ENCODE results near the gene UBE2Q1. TPM values are rescaled to one million over a fixed set of nuclear protein-coding genes. Genes with fewer than 3 reads are reported as not detected.

Gene UBE2Q1
- total RNA-seq (2014; rRNA removed; shearing (Covaris generic)): 53.4 and 64.8 TPM in 2 replicates

DNA sequence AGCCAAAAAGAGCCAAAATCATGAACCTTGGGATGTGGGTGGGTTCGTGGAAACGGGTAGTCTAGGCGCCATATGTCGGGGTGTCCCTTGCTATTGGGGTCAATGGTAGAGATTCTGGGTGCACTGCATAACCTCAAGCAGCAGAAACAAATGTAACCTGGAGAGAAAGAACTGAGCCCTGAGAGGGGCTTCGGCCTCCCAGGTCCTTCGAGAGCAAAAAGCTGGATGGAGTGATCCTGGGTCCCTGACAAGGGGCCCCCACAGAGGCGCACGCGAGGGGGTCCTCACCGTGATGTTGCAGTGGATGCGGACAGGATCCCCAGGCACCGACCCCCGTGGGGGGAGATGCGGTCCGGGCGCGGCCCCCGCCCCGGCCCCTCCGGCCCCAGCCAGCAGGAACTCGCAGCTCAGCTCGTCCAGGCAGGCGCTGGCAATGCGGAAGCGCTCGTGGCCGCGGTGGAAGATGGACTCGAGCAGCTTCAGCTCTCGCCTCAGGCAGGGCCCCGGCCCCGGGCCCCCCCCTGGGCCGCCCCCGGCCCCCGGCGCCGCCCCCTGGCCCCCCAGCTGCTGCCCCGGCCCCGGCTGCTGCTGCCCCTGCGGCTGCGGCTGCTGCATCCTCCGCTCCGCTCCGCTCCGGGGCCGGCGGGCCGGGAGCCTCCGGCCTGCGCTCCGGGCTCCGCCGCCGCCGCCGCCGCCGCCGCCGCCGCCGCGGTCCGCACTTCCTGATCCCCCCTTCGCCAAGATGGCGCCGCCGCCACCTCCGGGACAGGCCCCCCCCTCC, at the start of gene UBE2Q1:
Gene UBE2Q1 (minus strand): TSS at position 724 of the 781 bp plus-strand sequence. CDS start 109 bp downstream, at position 615.
- no peaks in the 10 kb centered on the region for H3K27me3 ChIP-seq (ENCODE audit: control insufficient read depth, insufficient read depth, low read length)
- no peak for DNase-seq
- peaks cover 28% of the 10 kb centered on the region for H3K36me3 ChIP-seq (replicated peaks; ENCODE audit: control insufficient read depth, insufficient read depth, low read length)
- H3K4me3 ChIP-seq (ENCODE audit: insufficient read depth, low read depth, low read length): peak within 1 kb of the TSS; percentile 88

DNA sequence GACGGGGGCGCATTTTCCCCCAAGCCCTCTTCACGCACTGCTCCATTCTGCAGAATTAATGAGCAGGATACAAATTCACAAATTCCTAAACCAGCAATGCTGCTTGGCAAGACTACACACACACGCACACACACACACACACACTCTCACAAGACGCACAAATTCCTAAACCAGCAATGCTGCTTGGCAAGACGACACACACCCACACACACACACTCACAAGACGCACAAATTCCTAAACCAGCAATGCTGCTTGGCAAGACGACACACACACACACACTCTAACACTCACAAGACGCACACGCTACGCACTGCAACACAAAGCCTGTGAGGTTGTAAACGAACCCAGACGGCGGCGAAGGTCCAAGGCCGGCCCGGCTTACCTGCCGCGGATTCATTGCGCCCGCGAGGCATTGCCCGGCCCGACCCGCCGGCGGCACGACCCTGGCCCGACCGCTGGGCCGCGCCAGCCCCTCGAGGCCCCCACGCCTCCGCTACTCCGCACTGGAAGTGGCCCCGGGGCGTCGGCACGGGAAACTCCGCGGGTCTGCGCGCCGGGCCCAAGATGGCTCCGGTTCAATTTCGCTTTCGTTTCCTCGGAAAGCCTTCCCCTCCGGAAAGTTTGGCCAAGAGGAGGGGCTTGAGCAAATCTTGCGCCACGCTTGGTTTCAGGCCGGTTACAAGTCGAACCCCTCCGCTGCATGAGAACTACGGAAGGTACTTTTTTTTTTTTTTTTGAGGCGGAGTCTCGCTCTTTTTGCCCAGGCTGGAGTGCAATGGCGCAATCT, 49.3 kb upstream of the UBE2Q1 start, which contains the start of gene ADAR:
Gene ADAR (minus strand): TSS at position 578 of the 788 bp plus-strand sequence. CDS start 180 bp downstream, at position 398.
- Histone ChIP-seq H3K36me3 (replicated peaks; ENCODE audit: control insufficient read depth, insufficient read depth, low read length) (peaks cover 2% of the 10 kb centered on the region), H3K4me3 (ENCODE audit: insufficient read depth, low read depth, low read length) (peak within 1 kb of the TSS; percentile 60), H3K27me3 (ENCODE audit: control insufficient read depth, insufficient read depth, low read length) (no peaks in the 10 kb centered on the region)
- DNase-seq: peak; percentile 82

DNA sequence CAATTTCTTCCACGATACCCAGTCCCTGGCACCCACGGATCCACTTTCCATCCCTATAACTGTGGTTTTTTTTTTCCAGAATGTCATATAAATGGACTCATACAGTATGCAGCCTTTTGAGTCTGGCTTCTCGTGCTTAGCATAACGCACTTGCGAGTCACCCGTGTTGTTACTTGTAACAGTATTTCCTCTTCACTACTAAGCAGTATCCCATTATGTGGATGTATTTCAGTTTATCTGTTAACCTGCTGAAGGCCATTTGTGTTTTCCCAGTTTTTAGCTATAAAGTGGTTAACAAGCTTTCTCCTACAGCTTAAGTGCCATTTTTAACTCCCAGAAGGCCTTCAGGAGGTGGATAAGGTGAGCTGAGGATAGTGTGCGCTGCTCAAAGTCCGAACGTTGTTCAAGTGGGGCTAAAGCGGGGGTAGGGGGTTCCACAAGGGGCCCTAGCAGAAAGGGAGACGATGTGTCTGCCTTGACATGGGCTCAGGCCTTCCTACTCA, 48.7 kb upstream of the UBE2Q1 start:
- DNase-seq: peak; percentile 41
- Histone ChIP-seq H3K4me3 (ENCODE audit: insufficient read depth, low read depth, low read length) (peak overlapping the region; percentile 60), H3K27me3 (ENCODE audit: control insufficient read depth, insufficient read depth, low read length) (no peaks in the 10 kb centered on the region), H3K36me3 (replicated peaks; ENCODE audit: control insufficient read depth, insufficient read depth, low read length) (peaks cover 5% of the 10 kb centered on the region)

DNA sequence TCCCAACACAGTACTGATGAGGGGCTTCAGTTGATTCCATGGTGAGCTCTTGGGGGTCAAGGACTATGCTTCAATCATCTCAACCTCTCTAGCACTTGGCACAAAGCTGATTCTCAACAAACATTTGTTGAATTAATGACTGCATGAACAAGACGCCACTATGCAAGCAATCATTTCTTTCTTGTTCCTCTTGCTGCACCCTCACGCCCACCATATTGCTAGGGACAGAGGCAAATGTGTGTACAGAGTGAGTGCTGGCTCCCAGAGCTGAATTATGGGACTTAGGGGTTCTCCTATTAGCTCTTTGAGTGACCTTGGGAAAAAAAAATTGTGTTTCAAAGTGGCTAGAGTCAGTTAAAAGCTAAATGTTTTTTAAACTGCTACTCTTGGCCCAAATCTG, 47.1 kb upstream of the UBE2Q1 start:
- DNase-seq: no peak
- Histone ChIP-seq H3K36me3 (replicated peaks; ENCODE audit: control insufficient read depth, insufficient read depth, low read length) (peaks cover 17% of the 10 kb centered on the region), H3K27me3 (ENCODE audit: control insufficient read depth, insufficient read depth, low read length) (no peaks in the 10 kb centered on the region), H3K4me3 (ENCODE audit: insufficient read depth, low read depth, low read length) (no peak overlapping the region)

DNA sequence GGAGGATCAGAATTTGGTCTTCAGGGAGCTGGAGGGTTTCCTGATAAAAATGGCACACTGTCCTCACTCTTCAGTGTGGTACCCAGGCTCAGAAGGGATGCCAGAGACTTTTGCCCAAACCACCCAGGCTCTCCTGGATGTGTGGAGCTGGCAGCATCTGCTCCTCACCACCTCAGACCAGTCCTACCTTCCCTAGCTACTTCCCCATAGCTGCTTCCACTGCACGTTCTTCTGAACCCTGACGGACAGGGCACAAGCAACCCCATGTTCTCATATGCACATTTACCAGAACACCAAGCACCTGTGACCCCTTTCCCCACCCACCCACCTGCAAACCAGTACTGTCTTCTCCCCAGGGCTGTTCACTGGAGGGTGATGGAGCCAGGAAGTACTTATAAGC, 44.9 kb upstream of the UBE2Q1 start:
- no peaks in the 10 kb centered on the region for H3K27me3 ChIP-seq (ENCODE audit: control insufficient read depth, insufficient read depth, low read length)
- H3K36me3 ChIP-seq (replicated peaks; ENCODE audit: control insufficient read depth, insufficient read depth, low read length): peaks cover 25% of the 10 kb centered on the region
- DNase-seq: no peak
- no peak overlapping the region for H3K4me3 ChIP-seq (ENCODE audit: insufficient read depth, low read depth, low read length)

DNA sequence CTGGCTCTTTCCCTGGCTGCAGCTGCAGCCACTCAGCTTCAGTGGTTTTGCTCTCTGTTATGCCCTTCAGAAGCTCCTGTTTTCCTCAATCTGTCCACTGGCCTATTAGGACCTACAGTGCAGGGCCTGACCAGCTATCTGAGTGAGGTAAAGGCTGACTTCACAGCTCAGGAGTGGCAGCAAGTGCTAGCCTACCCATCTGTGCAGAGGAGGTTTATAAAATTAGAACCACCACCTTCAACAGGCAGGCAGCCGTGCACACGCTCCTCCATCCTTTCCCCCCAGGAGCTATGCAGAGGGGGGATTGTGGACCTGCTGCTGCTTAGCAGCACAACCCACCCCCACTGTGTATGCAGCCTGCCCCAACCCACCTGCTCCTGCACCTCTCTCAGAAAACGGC, 41.2 kb upstream of the UBE2Q1 start:
- peaks cover 55% of the 10 kb centered on the region for H3K36me3 ChIP-seq (replicated peaks; ENCODE audit: control insufficient read depth, insufficient read depth, low read length)
- no peak for DNase-seq

DNA sequence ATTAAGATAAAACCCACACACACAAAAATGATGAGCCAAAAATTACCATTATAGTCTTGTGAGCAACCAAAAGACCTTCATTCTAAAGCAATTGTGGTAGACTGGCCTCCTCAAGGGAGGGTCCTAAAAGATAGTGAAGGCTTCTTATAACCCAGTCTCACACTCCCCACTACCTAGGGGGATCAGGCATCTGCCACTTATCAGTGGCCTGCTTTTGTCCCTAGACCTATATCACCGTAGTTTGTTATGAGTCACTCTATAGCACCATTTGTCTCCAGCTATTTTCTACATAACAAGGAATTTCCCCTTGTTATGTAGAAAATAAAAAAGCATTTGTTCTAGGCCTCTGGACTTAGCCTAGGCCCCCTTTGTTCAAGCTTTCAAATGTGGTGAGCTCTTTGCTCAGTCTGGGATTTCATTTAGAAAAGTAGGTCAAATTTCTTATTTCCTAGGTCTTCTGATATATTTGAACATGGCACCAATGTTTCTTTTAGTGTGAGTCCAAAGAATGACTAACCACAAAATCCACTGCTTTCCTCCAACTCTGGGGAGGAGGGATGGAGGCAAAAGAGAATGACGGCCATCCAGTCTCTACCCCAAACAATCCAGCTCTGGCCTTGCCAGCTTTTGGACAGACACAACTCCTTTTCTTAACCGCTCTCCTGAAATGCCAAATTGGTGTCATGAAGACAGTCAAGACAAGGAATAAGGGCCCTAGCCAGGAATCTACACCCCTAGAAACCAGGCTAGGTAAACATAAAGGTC, 40.6 kb upstream of the UBE2Q1 start:
- H3K4me3 ChIP-seq (ENCODE audit: insufficient read depth, low read depth, low read length): no peak overlapping the region
- DNase-seq: no peak
- peaks cover 57% of the 10 kb centered on the region for H3K36me3 ChIP-seq (replicated peaks; ENCODE audit: control insufficient read depth, insufficient read depth, low read length)
- H3K27me3 ChIP-seq (ENCODE audit: control insufficient read depth, insufficient read depth, low read length): no peaks in the 10 kb centered on the region

More for the DNA sequence above, 41.2 kb upstream of the UBE2Q1 start:
- no peak overlapping the region for H3K4me3 ChIP-seq (ENCODE audit: insufficient read depth, low read depth, low read length)
- no peaks in the 10 kb centered on the region for H3K27me3 ChIP-seq (ENCODE audit: control insufficient read depth, insufficient read depth, low read length)

DNA sequence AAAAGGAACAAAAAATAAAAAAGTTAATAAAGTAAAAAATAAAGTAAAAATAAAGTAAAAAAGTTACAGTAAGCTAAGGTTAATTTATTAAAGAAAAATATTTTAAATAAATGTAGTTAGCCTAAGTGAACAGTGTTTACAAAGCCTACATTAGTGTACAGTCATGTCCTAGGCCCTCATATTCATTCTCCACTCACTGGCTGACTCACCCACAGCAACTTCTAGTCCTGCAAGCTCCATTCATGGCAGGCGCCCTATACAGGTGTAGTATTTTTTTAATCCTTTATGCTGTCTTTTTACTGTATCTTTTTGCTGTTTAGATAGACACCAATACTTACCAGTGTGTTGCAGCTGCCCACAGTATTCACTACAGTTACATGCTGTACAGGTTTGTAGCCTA, 37.2 kb upstream of the UBE2Q1 start:
- no peak for DNase-seq
- Histone ChIP-seq H3K4me3 (ENCODE audit: insufficient read depth, low read depth, low read length) (no peak overlapping the region), H3K36me3 (replicated peaks; ENCODE audit: control insufficient read depth, insufficient read depth, low read length) (peaks cover 53% of the 10 kb centered on the region), H3K27me3 (ENCODE audit: control insufficient read depth, insufficient read depth, low read length) (no peaks in the 10 kb centered on the region)

DNA sequence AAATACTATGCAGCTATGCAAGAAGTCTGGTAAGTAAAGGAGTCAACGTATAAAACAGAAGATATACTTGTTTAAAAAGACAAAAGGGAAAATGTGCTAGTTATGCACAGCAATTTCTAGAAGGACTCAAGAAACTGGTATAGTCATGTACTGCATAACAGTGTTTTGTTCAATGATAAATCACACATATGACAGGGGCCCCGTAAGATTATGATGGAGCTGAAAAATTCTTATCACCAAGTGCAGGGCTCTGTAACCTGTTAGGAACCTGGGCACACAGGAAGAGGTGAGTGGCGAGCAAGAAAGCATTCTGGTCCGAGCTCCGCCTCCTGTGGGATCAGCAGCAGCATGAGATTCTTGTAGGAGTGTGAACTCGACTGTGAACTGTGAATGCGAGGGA, 36.3 kb upstream of the UBE2Q1 start:
- Histone ChIP-seq H3K36me3 (replicated peaks; ENCODE audit: control insufficient read depth, insufficient read depth, low read length) (peaks cover 56% of the 10 kb centered on the region), H3K4me3 (ENCODE audit: insufficient read depth, low read depth, low read length) (no peak overlapping the region), H3K27me3 (ENCODE audit: control insufficient read depth, insufficient read depth, low read length) (no peaks in the 10 kb centered on the region)
- no peak for DNase-seq

DNA sequence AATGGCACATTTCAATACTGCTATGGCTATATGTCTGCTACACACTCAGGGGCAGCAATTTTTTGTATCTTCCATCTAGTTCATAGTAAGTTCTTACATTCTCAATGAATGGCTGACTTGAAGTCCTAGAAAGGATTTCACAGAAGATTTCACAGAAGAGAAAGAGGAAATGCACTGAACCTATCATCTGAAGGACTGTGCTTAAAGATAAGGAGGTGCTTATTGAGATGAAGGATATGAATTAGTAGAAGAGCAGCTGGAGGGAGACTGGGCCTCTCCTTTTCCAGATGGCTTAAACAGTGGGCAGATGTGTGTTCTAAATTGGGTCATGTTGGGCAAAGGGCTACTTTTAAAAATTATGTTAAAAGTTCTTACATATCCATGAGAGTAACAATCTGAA, 34.9 kb upstream of the UBE2Q1 start:
- H3K36me3 ChIP-seq (replicated peaks; ENCODE audit: control insufficient read depth, insufficient read depth, low read length): peaks cover 64% of the 10 kb centered on the region
- no peak overlapping the region for H3K4me3 ChIP-seq (ENCODE audit: insufficient read depth, low read depth, low read length)
- no peak for DNase-seq
- H3K27me3 ChIP-seq (ENCODE audit: control insufficient read depth, insufficient read depth, low read length): no peaks in the 10 kb centered on the region

DNA sequence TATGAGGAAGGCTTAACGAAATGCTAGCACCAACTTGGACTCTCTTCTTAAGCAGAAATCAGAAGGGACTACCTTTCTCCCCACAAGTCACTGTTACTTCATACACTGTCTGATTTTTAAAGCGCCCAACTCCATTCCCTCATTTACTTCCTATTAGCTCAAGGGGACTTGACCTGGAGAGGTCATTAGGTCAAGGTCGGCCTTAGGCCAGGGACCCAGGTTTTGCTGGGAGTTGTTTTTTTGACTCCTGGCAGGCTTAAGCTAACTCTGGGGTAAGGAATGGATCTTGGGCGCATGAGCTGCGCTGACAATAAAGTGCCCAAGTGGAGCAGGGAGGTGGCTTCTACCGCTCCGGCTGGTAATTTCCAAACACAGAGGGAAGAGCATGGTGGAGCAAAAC, 32.7 kb upstream of the UBE2Q1 start:
- Histone ChIP-seq H3K36me3 (replicated peaks; ENCODE audit: control insufficient read depth, insufficient read depth, low read length) (peaks cover 62% of the 10 kb centered on the region), H3K4me3 (ENCODE audit: insufficient read depth, low read depth, low read length) (no peak overlapping the region), H3K27me3 (ENCODE audit: control insufficient read depth, insufficient read depth, low read length) (no peaks in the 10 kb centered on the region)
- DNase-seq: no peak

DNA sequence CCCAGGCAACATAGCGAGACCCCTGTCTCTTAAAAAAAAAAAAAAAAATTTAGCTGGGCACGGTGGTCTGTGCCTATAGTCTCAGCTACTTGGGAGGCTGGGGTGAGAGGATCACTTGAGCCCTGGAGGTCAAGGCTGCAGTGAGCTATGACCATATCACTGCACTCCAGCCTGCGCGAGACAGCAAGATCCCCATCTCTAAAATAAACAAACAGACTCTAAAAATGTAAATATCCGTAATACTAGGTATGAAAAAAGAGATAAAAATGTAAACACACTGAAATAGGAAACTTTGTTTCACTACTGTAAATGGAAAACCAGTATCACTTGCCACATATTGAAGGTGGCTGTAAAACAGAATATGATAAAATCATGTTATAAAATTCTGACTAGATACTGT, 32.3 kb upstream of the UBE2Q1 start:
- Histone ChIP-seq H3K4me3 (ENCODE audit: insufficient read depth, low read depth, low read length) (no peak overlapping the region), H3K27me3 (ENCODE audit: control insufficient read depth, insufficient read depth, low read length) (no peaks in the 10 kb centered on the region), H3K36me3 (replicated peaks; ENCODE audit: control insufficient read depth, insufficient read depth, low read length) (peaks cover 63% of the 10 kb centered on the region)
- no peak for DNase-seq

DNA sequence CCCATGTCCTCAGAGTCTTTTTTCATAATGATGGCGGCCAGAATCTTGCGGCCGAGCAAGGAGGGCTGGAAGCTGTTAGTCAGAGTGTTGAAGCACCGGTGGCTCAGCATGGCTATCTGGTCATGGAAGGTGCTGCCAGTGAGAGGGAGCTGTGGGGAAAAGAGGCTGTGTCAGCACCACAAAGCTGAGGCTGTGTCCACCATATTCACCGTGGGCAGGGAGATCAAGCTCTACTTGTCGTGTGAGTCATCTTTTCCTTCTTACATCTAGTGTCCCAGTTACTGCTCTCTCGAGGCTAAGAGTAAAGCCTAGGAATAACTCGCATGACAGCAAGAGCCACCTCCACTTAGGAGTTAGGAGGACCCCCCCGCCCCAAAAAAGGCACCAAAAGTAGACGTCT, 31.3 kb upstream of the UBE2Q1 start:
- peaks cover 65% of the 10 kb centered on the region for H3K36me3 ChIP-seq (replicated peaks; ENCODE audit: control insufficient read depth, insufficient read depth, low read length)
- no peak for DNase-seq
- H3K4me3 ChIP-seq (ENCODE audit: insufficient read depth, low read depth, low read length): no peak overlapping the region
- no peaks in the 10 kb centered on the region for H3K27me3 ChIP-seq (ENCODE audit: control insufficient read depth, insufficient read depth, low read length)

DNA sequence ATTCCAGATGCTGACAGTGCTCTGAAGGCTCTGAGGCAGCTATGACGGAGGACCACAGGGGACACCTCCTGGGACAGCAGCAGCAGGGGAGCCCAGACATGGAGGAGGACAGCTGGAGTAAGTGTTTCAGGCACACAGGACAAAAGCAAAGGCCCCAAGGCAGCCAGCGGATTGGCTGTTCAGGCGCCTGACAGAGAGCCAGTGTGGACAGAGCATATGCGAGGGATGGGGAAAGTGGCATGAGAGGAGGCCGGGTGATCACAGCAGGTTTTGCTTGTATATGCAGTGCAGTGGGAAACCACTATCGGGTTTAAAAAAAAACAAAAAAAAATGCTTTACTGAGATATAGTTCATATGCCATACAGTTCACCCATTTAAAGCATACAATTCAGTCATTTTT, 28.2 kb upstream of the UBE2Q1 start:
- Histone ChIP-seq H3K4me3 (ENCODE audit: insufficient read depth, low read depth, low read length) (no peak overlapping the region), H3K36me3 (replicated peaks; ENCODE audit: control insufficient read depth, insufficient read depth, low read length) (peaks cover 79% of the 10 kb centered on the region), H3K27me3 (ENCODE audit: control insufficient read depth, insufficient read depth, low read length) (no peaks in the 10 kb centered on the region)
- DNase-seq: no peak

Measured in H7 (cell line).